ENCODE data around the gene TMEM80.

GRCh38 chr11:720017-720641, 24.5 kb downstream of the TMEM80 start:
- TF ChIP-seq POLR2AphosphoS5 (IDR thresholded peaks at IDR 0.05) (no peak), CTCF (IDR thresholded peaks at IDR 0.05) (no peak)
